GM12892 (cell line): ENCODE measurements around the gene KCNQ1OT1.

Source experiments
- DNase-seq: peaks from one replicate; pipeline ENCODE4 v3.0.0; 2011; ENCODE audit not compliant: insufficient read length
- FAIRE-seq: peaks from 2 replicates; lab custom pipeline; 2011; peaks lifted over from hg19 to GRCh38; lab: Jason Lieb, UNC
- POLR2A ChIP-seq: IDR thresholded peaks from 2 replicates; pipeline ENCODE4 v1.6.1; 2011; ENCODE audit warnings: low read depth, low read length, control low read depth
- POLR2AphosphoS5 ChIP-seq: IDR thresholded peaks from 2 replicates; pipeline ENCODE4 v1.6.1; 2011; ENCODE audit warnings: low read depth, low read length, control low read depth
- TAF1 ChIP-seq: IDR thresholded peaks from 2 replicates; pipeline ENCODE4 v1.6.1; 2011; ENCODE audit warnings: low read depth, mild to moderate bottlenecking, control low read depth, low read length, borderline replicate concordance

Gene KCNQ1OT1

DNA sequence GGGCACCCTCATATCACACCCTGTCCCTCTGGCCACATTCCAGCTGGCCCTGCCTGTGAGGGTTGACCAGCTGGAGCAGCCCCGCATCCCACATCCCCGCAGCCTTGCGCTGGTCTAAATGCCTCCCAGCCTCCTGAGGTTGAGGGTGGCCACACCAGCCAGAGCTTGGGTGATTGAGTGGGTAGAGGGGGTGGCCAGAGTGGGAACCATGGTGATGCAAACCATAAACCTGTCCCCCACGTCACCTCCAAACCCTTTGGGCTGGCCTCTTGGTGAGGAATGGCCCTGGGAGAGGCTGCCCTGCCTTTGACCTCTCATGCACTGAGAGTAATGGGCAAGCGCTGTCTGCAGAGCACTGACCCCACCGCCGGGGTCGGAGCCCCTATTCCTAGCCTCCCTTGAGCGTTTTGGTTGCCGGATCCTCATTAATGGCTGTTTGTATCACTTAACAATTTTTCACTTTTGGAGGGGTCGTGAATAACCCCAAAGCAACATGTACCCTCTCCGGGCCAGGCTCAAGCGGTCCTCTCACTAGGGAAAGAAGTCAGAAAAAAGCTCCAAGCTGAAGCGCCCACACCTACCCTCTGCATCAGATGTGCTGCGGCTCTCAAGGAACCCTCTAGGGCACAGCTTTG, 16.0 kb upstream of the KCNQ1OT1 start:
- no peak for FAIRE-seq
- no peak for DNase-seq
- TF ChIP-seq POLR2A, result no peak
- no peak for TF ChIP-seq POLR2AphosphoS5
- no peak for TF ChIP-seq TAF1

DNA sequence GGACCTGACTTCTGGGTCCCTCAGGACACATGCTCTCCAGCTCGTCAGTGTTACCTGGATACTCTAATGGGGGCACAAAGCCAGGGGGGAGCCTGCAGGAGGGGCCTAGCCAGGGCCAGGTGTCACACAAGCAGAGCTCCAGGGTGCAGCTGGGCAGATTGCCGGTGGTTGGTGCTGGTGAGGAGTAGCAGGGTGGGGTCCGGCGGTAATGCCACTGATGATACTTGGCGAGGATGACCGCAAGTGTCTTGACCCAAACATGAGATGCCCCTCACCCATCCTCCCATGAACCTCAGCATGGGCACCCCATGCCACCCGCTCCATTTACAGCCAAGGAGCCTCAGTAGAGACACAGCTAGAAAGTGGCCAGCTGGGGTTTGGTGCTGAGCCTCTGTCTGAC, 15.1 kb upstream of the KCNQ1OT1 start:
- TF ChIP-seq POLR2A, result no peak
- TF ChIP-seq POLR2AphosphoS5, result no peak
- no peak for TF ChIP-seq TAF1
- DNase-seq (no peak), FAIRE-seq (no peak)

DNA sequence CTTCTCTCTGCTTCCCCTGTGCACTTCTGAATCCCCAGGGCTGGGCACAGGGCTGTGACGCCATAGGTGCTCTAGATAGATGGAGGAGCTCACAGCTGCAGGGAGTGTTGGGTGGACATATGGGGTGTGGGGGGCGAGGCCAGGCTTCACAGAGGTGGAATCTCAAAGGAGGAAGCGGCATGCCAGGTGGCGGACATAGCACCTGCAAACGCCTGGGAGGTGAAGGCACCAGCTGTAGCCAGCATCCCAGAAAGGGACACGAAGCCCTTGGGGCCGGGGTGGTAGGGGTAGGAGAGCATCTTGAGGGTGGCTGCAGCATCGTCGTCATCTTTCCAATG, 14.6 kb upstream of the KCNQ1OT1 start:
- no peak for FAIRE-seq
- DNase-seq, result no peak

DNA sequence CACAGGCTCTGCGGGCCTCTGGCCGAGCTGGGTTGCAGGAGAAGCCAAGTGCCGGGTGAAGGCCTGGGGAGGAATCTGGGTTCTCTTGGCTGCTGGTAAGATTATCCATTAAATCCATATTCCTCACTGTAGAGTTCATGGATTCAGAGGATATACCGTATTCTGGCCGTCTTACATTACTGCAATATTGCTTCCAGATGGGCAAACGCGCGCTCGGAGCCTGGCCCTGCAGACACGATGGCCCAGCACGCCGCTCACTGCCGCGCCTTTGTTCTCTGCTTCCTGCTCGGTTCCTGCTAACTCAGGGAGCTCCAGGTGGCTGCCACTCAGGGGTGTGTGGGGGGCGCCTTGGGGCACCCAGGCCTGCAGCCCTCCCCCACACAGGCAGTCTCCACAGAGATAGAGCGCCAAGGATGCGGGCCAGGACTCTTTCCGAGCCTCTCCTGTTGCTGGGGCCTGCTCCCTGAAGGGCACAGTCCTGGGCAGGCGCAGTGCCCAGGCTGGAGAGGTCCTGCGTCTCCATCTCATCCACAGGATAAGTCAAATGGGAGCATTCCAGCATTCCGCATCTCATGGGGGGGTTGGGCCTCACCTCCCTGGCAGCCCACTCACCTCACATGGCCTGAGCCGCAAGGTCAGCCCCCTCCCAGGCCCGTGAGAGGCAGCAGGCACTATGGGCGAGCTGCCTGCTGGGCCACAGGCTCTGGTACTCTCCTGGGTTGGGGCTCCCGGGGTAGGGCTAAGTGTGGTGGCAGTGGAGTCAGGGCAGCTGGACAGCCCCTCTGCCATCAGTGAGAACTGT, 14.1 kb upstream of the KCNQ1OT1 start:
- no peak for FAIRE-seq
- TF ChIP-seq POLR2AphosphoS5 (no peak), TAF1 (no peak), POLR2A (no peak)
- no peak for DNase-seq

More for the DNA sequence above, 14.6 kb upstream of the KCNQ1OT1 start:
- TF ChIP-seq POLR2A, result no peak
- no peak for TF ChIP-seq TAF1
- no peak for TF ChIP-seq POLR2AphosphoS5

DNA sequence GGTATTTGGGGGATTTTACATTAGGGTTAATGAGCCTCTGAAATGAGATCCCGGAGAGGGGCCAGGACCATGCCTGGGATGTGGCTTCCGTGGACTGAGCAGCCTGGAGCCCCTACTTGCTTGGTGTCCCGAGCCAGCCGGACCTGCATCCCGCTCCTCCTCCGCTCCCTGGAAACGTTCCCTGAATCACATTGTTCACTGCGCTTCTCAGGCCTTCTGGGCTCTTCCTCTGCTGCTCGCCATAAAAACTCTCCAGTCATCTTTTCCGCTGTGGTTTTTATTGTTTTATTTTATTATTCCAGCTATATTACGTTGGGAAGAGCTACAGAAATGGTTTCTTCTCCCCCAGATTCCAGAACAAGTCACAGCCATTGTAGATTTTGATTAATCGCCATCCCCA, 13.3 kb upstream of the KCNQ1OT1 start:
- FAIRE-seq (no peak), DNase-seq (no peak)
- TF ChIP-seq TAF1 (no peak), POLR2A (no peak), POLR2AphosphoS5 (no peak)

DNA sequence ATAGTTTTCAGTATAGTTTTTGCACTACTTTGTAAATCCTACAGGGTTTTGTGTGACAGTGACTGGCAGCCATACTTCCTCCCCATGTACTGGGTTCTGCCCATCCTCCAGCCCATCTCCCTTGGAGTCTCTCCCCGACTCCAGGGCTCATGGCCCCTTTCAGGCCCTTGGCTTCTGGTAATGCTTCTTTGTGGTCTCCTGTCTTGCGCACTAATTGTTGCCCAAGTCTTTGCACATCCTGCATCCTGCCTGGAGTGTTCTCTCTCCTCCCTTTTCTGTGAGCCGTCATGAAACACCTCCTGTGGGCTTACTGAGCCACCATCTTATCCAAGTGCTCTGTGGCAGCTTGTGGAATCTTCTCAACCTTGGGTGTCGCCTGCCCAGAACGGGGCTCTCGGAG, 11.4 kb upstream of the KCNQ1OT1 start:
- no peak for DNase-seq
- no peak for FAIRE-seq
- no peak for TF ChIP-seq TAF1
- TF ChIP-seq POLR2AphosphoS5, result no peak
- no peak for TF ChIP-seq POLR2A

DNA sequence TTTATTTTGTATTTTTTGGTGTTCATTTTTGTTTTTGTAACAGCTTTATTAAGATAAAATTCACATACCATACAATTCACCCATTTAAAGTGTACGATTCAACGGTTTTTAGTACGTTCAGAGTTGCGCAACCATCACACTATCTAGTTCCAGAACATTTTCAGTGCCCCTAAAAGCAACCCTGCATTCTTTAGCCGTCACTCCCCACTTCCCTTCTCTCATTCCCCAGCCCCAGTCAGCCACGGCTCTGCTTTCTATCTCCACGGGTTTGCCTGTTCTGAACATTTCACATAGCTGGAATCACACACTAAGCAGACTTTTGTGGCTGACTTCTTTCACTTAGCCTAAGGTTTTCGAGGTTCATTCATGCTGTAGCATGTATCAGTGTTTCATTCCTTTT, 9.6 kb upstream of the KCNQ1OT1 start:
- no peak for FAIRE-seq
- TF ChIP-seq POLR2AphosphoS5, result no peak
- TF ChIP-seq TAF1, result no peak
- no peak for TF ChIP-seq POLR2A
- no peak for DNase-seq

DNA sequence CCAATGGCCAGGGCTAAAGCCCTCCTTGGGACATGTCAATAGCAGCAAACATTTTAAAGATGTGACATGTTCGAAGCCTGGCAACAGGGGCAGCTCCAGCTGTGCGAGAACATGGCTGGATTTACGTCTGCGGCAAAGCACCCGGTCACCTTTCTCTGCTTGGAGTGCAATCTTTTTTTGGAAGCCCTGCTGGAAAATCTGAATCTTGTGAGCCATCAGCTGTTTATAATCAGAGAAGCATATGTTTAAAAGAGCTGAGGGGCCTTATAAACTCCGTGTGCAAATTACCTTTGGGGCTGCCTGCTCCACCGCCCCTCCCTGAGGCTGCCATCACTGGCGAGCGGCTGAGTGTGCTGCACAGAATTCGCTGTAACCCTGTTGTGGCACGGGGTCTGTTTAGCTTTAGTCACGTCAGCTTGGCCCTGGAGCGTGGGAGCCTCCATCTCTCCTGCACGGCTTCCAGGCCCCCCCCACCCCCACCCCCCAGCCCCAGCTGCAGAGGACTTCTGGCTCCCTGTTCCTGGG, 9.0 kb upstream of the KCNQ1OT1 start:
- TF ChIP-seq POLR2AphosphoS5 (no peak), TAF1 (no peak), POLR2A (no peak)
- FAIRE-seq (no peak), DNase-seq (no peak)

DNA sequence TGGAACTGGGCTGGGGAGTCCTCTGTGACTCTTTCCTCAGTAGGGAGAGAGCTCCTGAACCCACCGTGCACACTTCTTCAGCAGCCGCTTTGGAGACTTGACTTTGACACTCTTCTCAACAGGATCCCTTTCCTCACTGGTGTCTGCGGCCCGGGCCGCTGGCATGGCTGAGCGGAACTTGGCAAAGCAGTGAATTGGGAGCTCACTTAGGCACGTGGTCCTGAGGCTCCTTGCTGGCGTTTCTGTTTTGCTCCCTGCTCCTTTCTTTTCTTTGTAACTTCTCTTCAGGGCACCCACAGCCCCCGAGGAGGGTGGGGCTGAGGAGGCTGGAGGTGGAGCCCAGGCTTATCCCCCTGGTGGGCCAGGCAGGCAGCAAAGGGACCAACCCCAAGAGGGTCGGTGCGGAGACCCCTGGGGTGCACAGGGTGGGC, 8.4 kb upstream of the KCNQ1OT1 start:
- TF ChIP-seq TAF1 (no peak), POLR2A (no peak), POLR2AphosphoS5 (no peak)
- no peak for DNase-seq
- FAIRE-seq, result no peak

DNA sequence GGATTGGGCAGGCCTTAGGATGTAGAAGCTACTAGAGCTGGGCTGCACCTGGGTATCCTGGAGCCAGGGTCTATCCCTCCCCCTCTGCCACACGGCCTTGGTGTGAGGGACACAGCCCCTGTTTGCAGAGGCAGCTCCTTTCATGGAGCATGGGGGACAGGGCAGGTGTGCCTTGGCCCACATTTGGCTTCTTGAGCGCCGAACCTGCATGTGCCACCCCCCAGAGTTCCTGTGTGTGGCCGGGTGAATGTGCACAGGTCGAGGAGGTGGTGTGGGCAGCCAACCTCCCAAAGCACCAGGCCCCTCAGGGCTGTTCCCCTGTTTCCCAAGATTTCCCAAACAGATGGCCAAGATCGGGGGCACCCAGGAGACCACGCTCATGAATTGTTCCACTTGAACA, 7.9 kb upstream of the KCNQ1OT1 start:
- no peak for DNase-seq
- FAIRE-seq, result no peak
- no peak for TF ChIP-seq POLR2AphosphoS5
- no peak for TF ChIP-seq POLR2A
- TF ChIP-seq TAF1, result no peak

DNA sequence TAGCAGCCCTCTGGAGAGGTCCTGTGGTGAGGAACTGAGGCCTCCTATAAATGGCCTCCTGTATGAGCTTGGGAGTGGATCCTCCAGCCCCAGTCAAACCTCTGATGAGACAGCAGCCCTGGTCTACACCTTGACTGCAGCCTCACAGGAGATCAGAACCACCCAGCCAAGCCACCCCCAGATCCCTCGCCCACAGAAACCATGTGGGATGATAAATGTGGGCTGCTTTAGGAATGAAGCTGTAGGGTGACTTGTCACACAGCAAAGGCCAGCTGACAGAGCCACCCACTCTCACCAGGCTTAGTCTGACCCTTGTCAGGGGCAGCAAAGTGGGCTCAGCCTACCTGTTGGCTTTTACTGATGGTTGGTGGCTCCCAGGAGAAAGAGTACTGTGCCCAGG, 6.5 kb upstream of the KCNQ1OT1 start:
- no peak for TF ChIP-seq POLR2A
- no peak for TF ChIP-seq TAF1
- no peak for TF ChIP-seq POLR2AphosphoS5
- no peak for FAIRE-seq
- DNase-seq, result no peak

DNA sequence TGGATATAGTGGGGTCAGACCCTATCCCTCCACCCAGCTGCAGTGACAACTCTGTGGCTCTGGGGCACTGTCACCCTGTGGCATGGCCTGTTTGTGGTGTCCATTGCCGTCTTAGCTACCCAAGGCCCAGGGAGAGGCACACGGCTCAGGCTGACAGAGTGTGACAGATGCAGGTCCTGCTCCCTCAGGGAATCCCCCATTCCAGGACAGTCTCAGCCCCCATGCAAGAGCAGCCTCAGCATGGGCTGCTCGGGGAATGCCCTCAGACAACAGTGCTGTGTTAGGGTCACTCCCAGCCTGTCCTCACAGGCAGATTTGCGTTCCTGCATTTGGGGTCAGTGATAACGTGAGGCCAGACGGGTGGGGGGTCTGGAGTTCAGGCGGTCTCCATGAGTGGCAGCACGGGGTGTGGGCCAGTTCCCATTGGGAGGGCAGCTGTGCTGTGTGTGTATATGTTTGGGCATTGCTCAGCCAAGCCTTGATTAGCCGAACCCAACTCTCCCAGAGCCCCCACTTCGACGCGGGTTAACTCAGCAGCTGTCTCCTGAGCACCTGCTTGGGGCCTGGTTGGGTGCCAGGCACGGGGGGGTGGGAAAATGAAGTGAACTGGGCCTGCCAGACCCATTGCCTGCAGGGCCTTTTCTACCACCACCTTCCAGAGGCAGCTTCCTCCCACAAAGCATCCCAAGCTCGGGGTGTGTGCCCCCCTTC, 5.3 kb upstream of the KCNQ1OT1 start:
- TF ChIP-seq POLR2AphosphoS5 (no peak), POLR2A (no peak)
- DNase-seq, result no peak
- no peak for FAIRE-seq
